Epithelial cell of prostate (primary cell): ENCODE data around the gene PTGR2.
A peak's percentile ranks its signal among the peaks of the same experiment; 100 is the strongest.
"Not testable (repeated sequence)": the region's sequence is repeated elsewhere in the genome, so short reads cannot be mapped to it uniquely, and the experiment has no call there.

Experiments
- DNase-seq: peaks from one replicate; pipeline ENCODE4 v3.0.0-alpha.2; 2011; ENCODE audit warnings: low read depth, low spot score
- H3K27ac ChIP-seq: fragments of 450-650 bp; 2 replicates; pipeline ENCODE4 v1.5.1; 2017; ENCODE audit warnings: mild to moderate bottlenecking

Gene PTGR2

GRCh38 chr14:73851567-73852382 lies at the start of gene PTGR2:
PTGR2 (plus strand) TSS chr14:73851831; CDS start chr14:73858863, 7,032 bp downstream.
- H3K27ac ChIP-seq = peak within 1 kb of the TSS; percentile 95
- DNase-seq = peak; percentile 67

- peak; percentile 52 for DNase-seq
Observed at GRCh38 chr14:73802431-73803188, 49.0 kb upstream of the PTGR2 start.

GRCh38 chr14:73804636-73805035 lies 47.0 kb upstream of the PTGR2 start:
- peak overlapping the region; percentile 93 for H3K27ac ChIP-seq
- no peak for DNase-seq

More at GRCh38 chr14:73802431-73803188, 49.0 kb upstream of the PTGR2 start:
- peak overlapping the region; percentile 92 for H3K27ac ChIP-seq

GRCh38 chr14:73807457-73807856 lies 44.2 kb upstream of the PTGR2 start:
- DNase-seq = no peak
- peak overlapping the region; percentile 93 for H3K27ac ChIP-seq

GRCh38 chr14:73809391-73809790 lies 42.2 kb upstream of the PTGR2 start:
- no peak for DNase-seq
- H3K27ac ChIP-seq = no peak overlapping the region

GRCh38 chr14:73810478-73811163 lies 41.0 kb upstream of the PTGR2 start:
- H3K27ac ChIP-seq = no peak overlapping the region
- no peak for DNase-seq

GRCh38 chr14:73811164-73811503 lies 40.5 kb upstream of the PTGR2 start:
- no peak overlapping the region for H3K27ac ChIP-seq
- DNase-seq = no peak

GRCh38 chr14:73814153-73814552 lies 37.5 kb upstream of the PTGR2 start:
- H3K27ac ChIP-seq = no peak overlapping the region
- no peak for DNase-seq

GRCh38 chr14:73815849-73816248 lies 35.8 kb upstream of the PTGR2 start:
- DNase-seq = no peak
- H3K27ac ChIP-seq = no peak overlapping the region

GRCh38 chr14:73816393-73816816 lies 35.2 kb upstream of the PTGR2 start:
- DNase-seq = no peak
- no peak overlapping the region for H3K27ac ChIP-seq

- no peak overlapping the region for H3K27ac ChIP-seq
- no peak for DNase-seq
Observed at GRCh38 chr14:73817020-73817655, 34.5 kb upstream of the PTGR2 start.

- DNase-seq = no peak
- H3K27ac ChIP-seq = no peak overlapping the region
Observed at GRCh38 chr14:73818821-73819220, 32.8 kb upstream of the PTGR2 start.

GRCh38 chr14:73820631-73821030 lies 31.0 kb upstream of the PTGR2 start:
- no peak for DNase-seq
- no peak overlapping the region for H3K27ac ChIP-seq

GRCh38 chr14:73823339-73823885 lies 28.2 kb upstream of the PTGR2 start:
- no peak overlapping the region for H3K27ac ChIP-seq
- DNase-seq = no peak

GRCh38 chr14:73824127-73824526 lies 27.5 kb upstream of the PTGR2 start:
- no peak overlapping the region for H3K27ac ChIP-seq
- no peak for DNase-seq

GRCh38 chr14:73824536-73824935 lies 27.1 kb upstream of the PTGR2 start:
- no peak overlapping the region for H3K27ac ChIP-seq
- DNase-seq = no peak

GRCh38 chr14:73825551-73826188 lies 26.0 kb upstream of the PTGR2 start:
- no peak for DNase-seq

GRCh38 chr14:73827190-73827589 lies 24.4 kb upstream of the PTGR2 start:
- DNase-seq, H3K27ac ChIP-seq: not testable (repeated sequence)

More at GRCh38 chr14:73825551-73826188, 26.0 kb upstream of the PTGR2 start:
- H3K27ac ChIP-seq = no peak overlapping the region

- DNase-seq = no peak
- no peak overlapping the region for H3K27ac ChIP-seq
Observed at GRCh38 chr14:73829071-73829470, 22.6 kb upstream of the PTGR2 start.
